HG03196 (cell line): ENCODE results near the gene SESN1.

Experiments
- ATAC-seq: cut with Tn5 transposase; IDR thresholded peaks from one replicate; pipeline ENCODE4 v1.9.1; 2021; ENCODE audit not compliant: unreplicated experiment

The SESN1 gene

GRCh38 chr6:108966855-108967755 lies 127.5 kb downstream of the SESN1 start:
- no peak for ATAC-seq

- ATAC-seq: no peak
These were observed 128.4 kb downstream of the SESN1 start for GRCh38 chr6:108966251-108966650.

GRCh38 chr6:108961985-108962384 lies 132.7 kb downstream of the SESN1 start:
- ATAC-seq: no peak

GRCh38 chr6:108961077-108961476 lies 133.6 kb downstream of the SESN1 start:
- ATAC-seq: no peak

- ATAC-seq: no peak
These were observed 134.0 kb downstream of the SESN1 start for GRCh38 chr6:108960601-108961000.

GRCh38 chr6:108959972-108960582 lies 134.6 kb downstream of the SESN1 start:
- ATAC-seq: no peak

- no peak for ATAC-seq
These were observed 135.5 kb downstream of the SESN1 start for GRCh38 chr6:108958900-108959770.

GRCh38 chr6:108957221-108957620 lies 137.4 kb downstream of the SESN1 start:
- no peak for ATAC-seq

GRCh38 chr6:108955329-108955949 lies 139.2 kb downstream of the SESN1 start:
- ATAC-seq: no peak

- ATAC-seq: no peak
These were observed 141.0 kb downstream of the SESN1 start for GRCh38 chr6:108953681-108954080.

GRCh38 chr6:108952776-108953486 lies 141.7 kb downstream of the SESN1 start:
- ATAC-seq: no peak

GRCh38 chr6:108951351-108951953 lies 143.2 kb downstream of the SESN1 start:
- no peak for ATAC-seq

GRCh38 chr6:108948181-108948661 lies 146.4 kb downstream of the SESN1 start:
- no peak for ATAC-seq

- ATAC-seq: no peak
These were observed 147.4 kb downstream of the SESN1 start for GRCh38 chr6:108947114-108947854.

- no peak for ATAC-seq
These were observed 148.0 kb downstream of the SESN1 start for GRCh38 chr6:108946695-108947094.

GRCh38 chr6:108945681-108946159 lies 148.9 kb downstream of the SESN1 start:
- ATAC-seq: no peak

GRCh38 chr6:108944707-108945680 lies 149.7 kb downstream of the SESN1 start:
- no peak for ATAC-seq

- no peak for ATAC-seq
These were observed 150.6 kb downstream of the SESN1 start for GRCh38 chr6:108944071-108944470.
